HG03521 (cell line): ENCODE results near the gene CPXM2.

Experiments
- ATAC-seq: cut with Tn5 transposase; IDR thresholded peaks from one replicate; pipeline ENCODE4 v1.9.1; 2021; ENCODE audit warnings: mild to moderate bottlenecking, moderate library complexity; ENCODE audit not compliant: unreplicated experiment

Gene CPXM2

GRCh38 chr10:123704076-123704475 lies 187.5 kb downstream of the CPXM2 start:
- ATAC-seq = no peak

GRCh38 chr10:123703195-123703790 lies 188.3 kb downstream of the CPXM2 start:
- no peak for ATAC-seq
